GM13976 (cell line): ENCODE data around the gene KRTAP10-6.
"Not testable (repeated sequence)": the region's sequence is repeated elsewhere in the genome, so short reads cannot be mapped to it uniquely, and the experiment has no call there.

Source experiments
- DNase-seq: peaks from one replicate; pipeline ENCODE4 v3.0.0; 2012; ENCODE audit warnings: low spot score
- CTCF ChIP-seq: IDR thresholded peaks from 2 replicates; pipeline ENCODE4 v1.5.1; 2012; ENCODE audit warnings: borderline replicate concordance, mild to moderate bottlenecking; ENCODE audit not compliant: insufficient read depth; ENCODE audit errors: extremely low read depth, missing control alignments, control extremely low read depth
- in situ Hi-C: fragments of 300-500 bp; cut with MboI; formaldehyde crosslinking; loops from one replicate; pipeline ENCODE4 v1.12.0; 2022; ENCODE audit warnings: low sequenced_read_pairs, mixed read lengths, inconsistent platforms; ENCODE audit not compliant: unreplicated experiment

Gene KRTAP10-6

GRCh38 chr21:44636209-44637017 is 44.1 kb upstream of the KRTAP10-6 start:
- no peak for DNase-seq
- no peak for TF ChIP-seq CTCF
- in situ Hi-C loops: no loop called here

GRCh38 chr21:44632067-44632466 is 39.8 kb upstream of the KRTAP10-6 start:
- DNase-seq: no peak
- no peak for TF ChIP-seq CTCF
- in situ Hi-C loops: no loop called here

DNA sequence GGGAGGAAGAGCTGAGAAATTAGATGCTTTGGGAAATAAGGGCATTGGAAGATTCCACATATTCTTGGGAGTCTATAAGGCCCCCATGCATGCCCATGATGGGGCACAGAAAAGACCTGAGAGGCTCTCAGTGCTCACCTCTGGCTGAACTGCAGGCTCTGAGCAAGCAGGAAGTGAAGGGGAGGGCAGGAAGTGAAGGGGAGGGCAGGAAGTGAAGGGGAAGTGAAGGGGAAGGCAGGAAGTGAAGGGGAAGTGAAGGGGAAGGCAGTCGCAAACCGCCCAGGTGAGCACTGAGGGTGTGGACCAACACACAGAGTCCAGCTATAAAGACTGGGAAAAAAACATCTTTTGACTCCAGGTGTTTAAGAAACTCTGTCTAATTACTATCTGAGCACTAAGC is 38.1 kb upstream of the KRTAP10-6 start:
- in situ Hi-C loops: no loop called here
- no peak for DNase-seq
- TF ChIP-seq CTCF: no peak

DNA sequence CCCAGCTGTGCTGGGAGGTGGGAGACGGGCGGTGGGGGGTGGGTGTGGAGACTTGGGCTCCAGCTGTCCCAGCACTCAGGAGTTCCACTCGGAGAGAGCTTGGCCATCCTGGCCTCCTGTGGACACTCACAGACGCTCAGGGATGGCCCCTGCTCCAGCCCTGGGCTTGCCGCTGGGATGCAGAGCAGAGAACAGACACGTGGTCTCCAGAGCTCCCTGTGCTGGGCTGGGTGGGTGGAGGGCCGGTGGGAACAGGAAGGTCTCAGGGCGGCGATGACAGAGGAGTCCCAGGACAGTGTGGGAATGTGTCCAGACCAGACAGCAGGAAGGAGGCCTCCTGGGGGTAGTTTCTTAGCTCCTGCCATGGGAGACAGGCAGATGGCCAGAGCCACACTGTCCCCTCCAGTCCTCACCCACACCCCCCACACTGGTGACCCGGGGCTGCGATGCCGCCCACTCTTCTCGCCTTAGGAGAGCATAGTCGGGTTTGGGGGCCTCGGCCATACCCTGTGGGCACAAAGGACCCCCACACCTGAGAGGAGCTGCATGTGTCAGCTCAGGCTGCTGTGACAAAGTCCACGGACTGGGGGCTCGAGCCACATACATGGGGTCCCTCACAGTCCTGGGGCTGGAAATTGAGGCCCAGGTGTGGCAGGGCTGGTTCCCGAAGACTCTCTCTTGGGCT is 36.5 kb upstream of the KRTAP10-6 start:
- in situ Hi-C loops: no loop called here
- TF ChIP-seq CTCF: no peak
- no peak for DNase-seq

DNA sequence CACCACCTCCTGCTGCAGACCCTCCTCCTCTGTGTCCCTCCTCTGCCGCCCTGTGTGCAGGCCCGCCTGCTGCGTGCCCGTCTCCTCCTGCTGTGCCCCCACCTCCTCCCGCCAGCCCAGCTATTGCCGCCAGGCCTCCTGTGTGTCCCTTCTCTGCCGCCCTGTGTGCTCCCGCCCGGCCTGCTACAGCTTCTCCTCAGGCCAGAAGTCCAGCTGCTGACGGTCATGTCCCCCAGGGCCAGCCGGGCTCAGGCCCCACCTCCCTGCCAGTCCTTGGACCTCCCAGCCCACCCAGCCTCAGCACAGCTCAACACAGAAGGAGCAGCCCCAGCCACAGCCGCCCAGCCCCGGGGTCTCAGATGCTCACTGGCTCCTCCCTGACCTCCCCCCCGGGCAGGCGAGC is 35.5 kb upstream of the KRTAP10-6 start:
- in situ Hi-C loops, DNase-seq: not testable (repeated sequence)

DNA sequence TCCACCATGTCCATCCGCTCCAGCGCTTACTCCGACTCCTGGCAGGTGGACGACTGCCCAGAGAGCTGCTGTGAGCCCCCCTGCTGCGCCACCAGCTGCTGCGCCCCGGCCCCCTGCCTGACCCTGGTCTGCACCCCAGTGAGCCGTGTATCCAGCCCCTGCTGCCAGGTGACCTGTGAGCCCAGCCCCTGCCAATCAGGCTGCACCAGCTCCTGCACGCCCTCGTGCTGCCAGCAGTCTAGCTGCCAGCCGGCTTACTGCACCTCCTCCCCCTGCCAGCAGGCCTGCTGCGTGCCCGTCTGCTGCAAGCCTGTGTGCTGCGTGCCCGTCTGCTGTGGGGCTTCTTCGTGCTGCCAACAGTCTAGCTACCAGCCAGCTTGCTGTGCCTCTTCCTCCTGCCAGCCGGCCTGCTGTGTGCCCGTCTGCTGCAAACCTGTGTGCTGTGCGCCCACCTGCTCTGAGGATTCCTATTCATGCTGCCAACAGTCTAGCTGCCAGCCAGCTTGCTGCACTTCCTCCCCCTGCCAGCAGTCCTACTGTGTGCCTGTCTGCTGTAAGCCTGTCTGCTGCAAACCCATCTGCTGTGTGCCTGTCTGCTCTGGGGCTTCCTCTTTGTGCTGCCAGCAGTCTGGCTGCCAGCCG is 35.0 kb upstream of the KRTAP10-6 start:
- in situ Hi-C loops, DNase-seq: not testable (repeated sequence)

DNA sequence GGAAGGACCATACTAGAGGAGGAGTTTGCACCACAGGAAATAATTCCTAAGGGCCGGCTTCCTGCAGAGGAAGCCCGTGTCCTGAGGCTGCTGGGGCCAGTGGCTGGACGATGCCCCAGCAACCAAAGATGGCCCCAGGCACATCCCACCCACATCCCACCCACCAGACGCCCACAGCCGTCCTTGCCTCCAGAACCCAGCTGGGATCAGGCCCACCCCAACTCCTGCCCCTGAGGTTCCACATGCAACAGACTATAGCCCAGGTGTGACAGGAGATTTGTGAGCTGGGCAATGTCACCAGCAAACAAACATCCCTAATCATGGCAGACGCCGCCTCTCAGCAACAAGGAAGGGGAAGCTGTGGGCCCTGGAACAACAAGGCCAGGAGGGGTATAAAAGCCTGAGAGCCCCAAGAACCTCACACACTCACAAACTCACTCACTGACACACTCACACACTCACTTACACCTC is 34.4 kb upstream of the KRTAP10-6 start, which contains the start of gene KRTAP10-9:
KRTAP10-9 (plus strand) TSS at position 421 of the 471 bp plus-strand sequence. CDS start 79 bp downstream, outside the sequence.
- no peak for TF ChIP-seq CTCF
- DNase-seq: no peak
- in situ Hi-C loops: no loop called here
